NCI-H345 (cell line): ENCODE results near the gene STOML2.

Experiments
- DNase-seq: peaks from one replicate; lab custom pipeline; 2025; lab: John Stamatoyannopoulos, UW

Gene STOML2

GRCh38 chr9:35072461-35073278 is 30.3 kb downstream of the STOML2 start, which contains the start of gene VCP:
Gene VCP, minus strand, starts transcription at chr9:35072625. Its CDS starts 272 bp downstream, at chr9:35072353.
- DNase-seq = peak; percentile 99

DNA sequence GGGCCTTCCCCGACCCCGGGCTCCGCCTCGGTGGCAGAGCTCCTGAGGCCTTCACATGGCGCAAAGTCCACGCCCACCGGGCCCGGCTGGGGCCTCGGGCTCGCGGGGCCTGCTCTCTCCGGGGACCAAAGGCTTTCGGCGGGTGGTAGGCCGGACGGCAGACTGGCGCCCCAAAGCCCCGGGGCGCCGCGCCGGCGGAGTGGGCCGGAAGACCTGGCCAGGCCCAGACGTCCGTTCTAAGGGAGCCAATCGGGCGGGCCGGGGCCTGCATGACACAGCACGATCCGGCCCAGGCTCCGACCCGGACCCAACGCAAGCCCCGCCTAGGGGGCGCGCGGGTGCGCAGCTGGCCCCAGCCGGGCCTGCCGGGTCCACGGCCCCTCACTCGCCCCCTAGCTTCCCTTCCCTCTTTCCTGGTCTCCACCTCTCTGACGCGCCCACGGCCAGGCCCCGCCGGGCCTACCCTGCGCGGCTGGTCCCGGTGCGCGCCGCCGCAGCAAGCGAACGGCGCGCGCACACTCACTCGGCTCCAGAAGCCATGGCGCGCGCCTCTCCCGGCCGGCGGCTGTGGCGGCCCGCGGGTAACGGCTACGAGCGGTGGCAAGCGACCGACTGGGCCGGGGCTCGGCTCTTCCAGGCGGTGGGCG is 31.0 kb downstream of the STOML2 start:
- DNase-seq = peak; percentile 60

DNA sequence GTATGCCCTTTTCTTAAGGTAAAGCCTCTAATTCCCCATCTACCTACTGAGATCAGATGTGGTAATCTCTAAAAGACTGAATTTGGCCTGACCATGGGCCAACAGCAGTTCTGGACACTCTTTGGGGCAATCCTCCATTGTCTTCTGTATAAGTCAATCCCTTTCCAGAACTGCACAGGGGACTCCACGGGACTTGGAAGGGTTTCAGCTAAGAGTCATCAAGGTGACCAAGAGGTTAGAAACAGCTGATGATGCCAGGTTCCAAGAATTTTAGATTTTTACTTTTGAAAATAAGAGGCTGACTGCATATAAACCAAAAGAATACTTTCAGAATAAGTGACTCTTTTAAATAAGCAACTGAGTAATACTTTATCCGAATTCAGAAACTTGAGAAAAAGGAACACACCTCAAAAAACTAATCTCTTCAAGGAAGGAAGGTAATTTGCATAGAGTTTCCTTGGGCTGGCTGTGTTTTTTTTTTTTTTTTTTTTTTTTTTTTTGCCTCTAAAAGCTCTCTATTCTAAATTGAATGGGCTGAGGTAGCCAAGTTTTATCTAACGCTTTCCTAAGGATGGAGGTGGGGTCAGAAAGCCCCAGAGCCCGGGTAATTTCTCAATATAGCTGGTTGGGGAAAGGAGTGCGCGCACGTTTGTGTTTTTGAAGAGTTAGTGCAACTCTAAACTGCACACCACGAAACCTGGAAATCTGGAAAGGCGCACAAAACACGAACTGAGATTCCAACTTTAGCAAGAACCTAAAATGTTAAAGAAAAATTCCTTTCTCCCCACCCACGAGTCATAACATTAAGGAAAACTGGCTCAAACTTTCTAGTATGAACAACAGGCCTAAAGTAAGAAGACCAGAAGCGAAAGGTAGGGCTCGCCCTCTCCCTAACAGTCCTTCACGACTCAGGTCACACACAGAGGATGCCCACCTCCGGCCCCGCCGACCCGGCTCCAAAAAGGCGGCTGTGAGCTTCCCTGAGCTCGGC is 31.8 kb downstream of the STOML2 start:
- no peak for DNase-seq

GRCh38 chr9:35069020-35069419 is 33.9 kb downstream of the STOML2 start:
- DNase-seq = no peak

DNA sequence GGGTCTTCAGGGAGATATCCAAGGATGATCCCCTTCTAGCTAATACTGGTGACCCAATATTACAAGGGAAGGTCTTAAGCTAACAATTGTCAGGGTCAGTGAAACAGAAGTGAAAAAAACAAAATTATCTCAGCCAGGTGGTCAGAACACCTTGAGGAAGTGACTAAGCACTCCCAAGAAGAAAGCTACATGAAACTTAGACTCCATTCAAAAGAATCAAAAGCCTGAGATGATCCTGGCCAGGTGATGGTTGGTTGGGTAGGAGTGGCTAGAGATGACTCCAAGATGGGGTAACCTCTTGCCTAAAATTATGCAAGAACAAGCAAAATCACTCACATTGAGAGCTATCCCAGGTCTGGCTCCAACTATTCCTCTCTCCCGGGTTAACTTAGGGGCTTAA is 35.9 kb downstream of the STOML2 start:
- DNase-seq = no peak

DNA sequence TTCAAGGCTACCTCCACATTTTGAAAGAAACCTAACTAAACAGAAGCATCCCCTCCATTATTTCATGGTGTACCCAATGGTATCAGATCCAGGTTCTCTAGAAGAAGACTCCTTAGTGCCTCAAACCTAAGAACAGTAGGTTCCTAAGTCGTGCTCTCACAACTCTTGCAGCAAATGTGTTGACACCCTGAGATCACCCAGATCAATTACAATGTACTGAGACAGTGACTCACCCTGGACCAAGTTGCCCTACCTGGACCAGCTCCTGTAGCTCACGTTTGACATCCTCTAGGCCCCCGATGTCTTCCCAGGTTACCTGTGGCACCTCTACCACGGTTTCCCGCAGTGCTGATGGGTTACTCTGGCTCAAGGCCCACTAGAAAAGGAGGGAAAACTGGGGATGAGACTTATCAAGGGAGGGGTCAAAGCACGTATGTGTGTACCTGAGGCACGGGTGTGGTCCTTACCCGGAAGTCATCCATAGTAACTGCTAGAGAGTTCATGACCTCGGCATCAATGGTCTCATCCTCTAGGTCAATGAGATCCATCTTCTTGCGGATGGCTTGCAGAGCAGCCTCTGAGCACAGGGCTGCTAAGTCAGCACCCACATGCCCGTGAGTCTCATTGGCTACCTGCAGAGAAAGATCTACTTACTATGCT is 42.3 kb downstream of the STOML2 start:
- no peak for DNase-seq

GRCh38 chr9:35059438-35059837 is 43.5 kb downstream of the STOML2 start:
- DNase-seq = no peak

DNA sequence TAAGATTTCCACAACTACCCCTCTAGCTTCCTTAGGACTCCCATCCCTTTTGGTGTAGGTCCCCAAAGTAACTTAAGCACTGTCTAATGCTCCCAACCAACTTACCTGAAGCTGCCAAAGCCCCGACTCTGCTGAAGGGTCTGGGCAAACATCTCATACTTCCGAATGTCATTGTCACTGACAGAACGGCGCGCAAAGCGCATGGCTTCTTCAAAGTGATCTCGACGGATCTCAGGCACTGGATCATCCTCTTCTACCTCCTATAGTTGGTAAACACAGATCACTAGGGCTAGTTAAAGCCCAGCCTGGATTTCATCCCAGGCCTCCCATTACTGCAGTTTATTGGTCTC is 45.7 kb downstream of the STOML2 start:
- DNase-seq = no peak

DNA sequence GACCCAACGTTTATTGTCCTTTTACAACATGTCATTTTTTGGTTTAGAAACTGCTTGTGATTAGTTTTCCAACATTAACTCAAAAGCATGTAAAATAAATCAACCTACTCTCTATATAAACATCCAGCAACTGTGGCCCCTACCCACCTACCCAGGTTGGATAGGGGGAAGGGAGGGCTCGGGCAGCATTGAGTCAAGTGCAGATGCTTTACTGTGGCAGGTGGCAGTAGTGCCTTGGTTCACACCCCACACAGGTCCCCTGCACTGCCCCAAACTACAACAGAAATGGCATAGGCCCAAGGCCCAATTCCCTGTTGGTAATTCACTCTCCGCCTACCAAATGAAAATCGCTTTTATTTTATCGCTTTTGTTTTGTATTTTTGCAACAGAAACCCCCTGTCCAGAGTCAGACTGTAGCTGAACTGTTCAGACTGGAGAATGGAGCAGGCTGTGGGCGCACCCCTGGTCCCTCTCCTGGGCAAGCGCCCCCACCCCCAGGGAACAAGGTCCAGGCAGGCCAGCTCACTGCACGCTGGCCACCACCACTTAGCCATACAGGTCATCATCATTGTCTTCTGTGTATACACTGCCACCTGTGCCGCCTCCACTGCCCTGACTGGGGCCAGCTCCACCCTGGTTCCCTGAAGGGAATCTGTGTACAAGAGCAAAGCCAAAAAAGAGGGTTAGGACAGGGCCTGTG is 46.2 kb downstream of the STOML2 start:
- no peak for DNase-seq

DNA sequence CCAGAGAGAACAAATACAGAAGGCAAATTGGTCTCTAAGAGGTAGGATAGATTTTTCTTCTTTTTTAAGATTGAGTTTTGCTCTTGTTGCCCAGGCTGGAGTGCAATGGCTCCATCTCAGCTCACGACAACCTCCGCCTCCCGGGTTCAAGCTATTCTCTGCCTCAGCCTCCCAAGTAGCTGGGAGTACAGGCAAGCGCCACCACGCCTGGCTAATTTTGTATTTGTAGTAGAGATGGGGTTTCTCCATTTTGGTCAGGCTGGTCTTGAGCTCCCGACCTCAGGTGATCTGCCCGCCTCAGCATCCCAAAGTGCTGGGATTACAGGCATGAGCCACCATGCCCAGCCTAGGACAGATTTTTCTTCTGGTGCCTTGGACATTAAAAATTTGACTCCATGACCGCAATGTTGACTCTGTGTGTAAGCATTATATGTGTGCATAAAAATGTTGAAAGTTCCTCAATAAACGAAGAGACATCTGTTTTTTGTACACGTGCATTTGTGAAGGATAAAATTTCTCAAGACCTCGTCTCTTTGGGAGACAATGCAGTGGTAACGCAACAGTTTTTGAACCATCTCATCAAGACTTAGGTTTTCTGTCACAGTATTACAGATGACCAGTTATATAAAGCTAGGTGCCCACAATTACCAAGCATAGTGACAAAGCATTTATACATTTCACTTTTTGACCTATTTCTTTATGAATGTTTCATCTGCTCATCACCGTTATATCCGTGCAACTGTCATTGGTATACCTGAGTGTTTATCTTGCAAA is 47.9 kb downstream of the STOML2 start:
- DNase-seq = no peak

DNA sequence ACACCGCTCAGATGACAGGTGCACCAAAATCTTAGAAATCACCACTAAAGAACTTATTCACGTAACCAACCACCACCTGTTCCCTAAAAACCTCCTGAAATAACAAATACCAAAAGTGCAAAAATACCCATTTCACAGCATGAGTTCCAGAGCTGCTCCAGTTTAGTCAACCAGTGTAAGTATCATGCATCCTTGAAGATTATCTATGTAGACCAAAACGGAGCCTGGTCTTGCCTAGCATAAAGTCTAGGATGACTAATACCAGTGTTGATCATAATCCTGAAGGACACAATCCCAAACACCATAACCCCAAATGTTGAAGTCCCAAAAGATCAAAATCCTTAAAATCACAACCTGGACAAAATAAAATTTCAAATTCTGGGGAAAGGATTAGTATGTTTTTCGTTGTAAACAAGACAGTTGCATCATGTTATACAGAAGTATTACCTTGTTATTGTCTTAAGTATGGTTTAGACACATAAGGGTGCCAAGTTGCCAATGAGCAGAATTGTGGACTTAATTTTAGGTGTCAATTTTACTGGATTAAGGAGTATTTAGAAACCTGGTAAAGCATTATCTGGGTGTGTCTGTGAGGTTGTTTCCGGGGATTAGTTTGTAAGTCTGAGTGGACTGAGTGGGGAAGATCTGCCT is 48.6 kb downstream of the STOML2 start:
- DNase-seq = no peak

GRCh38 chr9:35051069-35051967 is 51.6 kb downstream of the STOML2 start:
- peak; percentile 17 for DNase-seq
